Hematopoietic multipotent progenitor cell (in vitro differentiated cells): ENCODE data around the gene NOL12. TPM values are rescaled to one million over a fixed set of nuclear protein-coding genes. Genes with fewer than 3 reads are reported as not detected.
"Not testable (repeated sequence)": the region's sequence is repeated elsewhere in the genome, so short reads cannot be mapped to it uniquely, and the experiment has no call there.

Source experiments
- DNase-seq, 3 donors: peaks; one replicate each; pipeline ENCODE4 v3.0.0-alpha.2; 2011 to 2015; ENCODE audit warnings: low read depth in 2 of 3, low spot score in 2 of 3
- total RNA-seq: library from RNA; depleted of rRNA; stranded (reverse); fragments of >200 nt; gene quantifications from one replicate; pipeline ENCODE4 v1.2.3, GENCODE V29; 2012

The NOL12 gene
- total RNA-seq, 1 donor: 27.2 TPM

- no peak for DNase-seq
Measured at GRCh38 chr22:37678372-37678771, 7.8 kb upstream of the NOL12 start.

GRCh38 chr22:37679670-37680069 lies 6.5 kb upstream of the NOL12 start:
- DNase-seq: no peak

GRCh38 chr22:37680191-37680851 lies 5.8 kb upstream of the NOL12 start:
- DNase-seq: no peak

- no peak for DNase-seq
Measured at GRCh38 chr22:37681001-37681424, 5.1 kb upstream of the NOL12 start.

- DNase-seq: peak; percentile 47 to 79 (median 65)
Measured at GRCh38 chr22:37681556-37682049, 4.5 kb upstream of the NOL12 start.

GRCh38 chr22:37684803-37685615 lies 1.1 kb upstream of the NOL12 start:
- DNase-seq: no peak

- DNase-seq: no peak
Measured at GRCh38 chr22:37690407-37690806, 4.3 kb downstream of the NOL12 start.

- DNase-seq: no peak
Measured at GRCh38 chr22:37690901-37691504, 4.9 kb downstream of the NOL12 start.

- no peak for DNase-seq
Measured at GRCh38 chr22:37692627-37693285, 6.6 kb downstream of the NOL12 start.

GRCh38 chr22:37694131-37694530 lies 8.0 kb downstream of the NOL12 start:
- DNase-seq: not testable (repeated sequence)

GRCh38 chr22:37696260-37696656 lies 10.1 kb downstream of the NOL12 start:
- DNase-seq: not testable (repeated sequence)

GRCh38 chr22:37696657-37697537 lies 10.8 kb downstream of the NOL12 start, which contains the start of gene TRIOBP:
Gene TRIOBP (plus strand): TSS chr22:37697048. CDS start chr22:37701366, 4,318 bp downstream.
- DNase-seq: peak in 2 of 3 donors; percentile 96 to 98

GRCh38 chr22:37697538-37697835 lies 11.3 kb downstream of the NOL12 start:
- DNase-seq: no peak

- no peak for DNase-seq
Measured at GRCh38 chr22:37701141-37701786, 15.1 kb downstream of the NOL12 start.

- DNase-seq: no peak
Measured at GRCh38 chr22:37703906-37704305, 17.8 kb downstream of the NOL12 start.

GRCh38 chr22:37704645-37705044 lies 18.5 kb downstream of the NOL12 start:
- no peak for DNase-seq

- DNase-seq: no peak
Measured at GRCh38 chr22:37705205-37705604, 19.1 kb downstream of the NOL12 start.

GRCh38 chr22:37708580-37709444 lies 22.7 kb downstream of the NOL12 start:
- DNase-seq: no peak

- DNase-seq: no peak
Measured at GRCh38 chr22:37709445-37709765, 23.3 kb downstream of the NOL12 start.
